Measurements from ENCODE around the gene SURF1.
"Not testable (repeated sequence)": the region's sequence is repeated elsewhere in the genome, so short reads cannot be mapped to it uniquely, and the experiment has no call there.

SURF1 gene

GRCh38 chr9:133331641-133332380 lies 24.5 kb downstream of the SURF1 start:
- Histone ChIP-seq H3K27ac (no peak overlapping the region), H3K36me3 (peaks cover 36 to 50% (median 40%) of the 10 kb centered on the region in 3 donors), H3K27me3 (no peaks in the 10 kb centered on the region), H3K9me3 (no peaks in the 10 kb centered on the region), H3K4me3 (no peak overlapping the region), H3K4me1 (peaks cover 0 to 31% (median 23%) of the 10 kb centered on the region in 4 donors)
- TF ChIP-seq CTCF (IDR thresholded peaks at IDR 0.05), result no peak
- peak in 1 of 2 donors; percentile 43 for DNase-seq
- intact Hi-C loops (cut with DNase I; ENCODE audit: low total_unique reads), result loop anchor here (10.0 kb wide), 2 partner anchors 153 to 307 kb away; no protein-coding TSS in a partner anchor

- TF ChIP-seq CTCF (IDR thresholded peaks at IDR 0.05), result no peak
- Histone ChIP-seq H3K27ac (no peak overlapping the region), H3K27me3 (no peaks in the 10 kb centered on the region), H3K36me3 (peaks cover 36 to 50% (median 40%) of the 10 kb centered on the region in 3 donors), H3K9me3 (no peaks in the 10 kb centered on the region), H3K4me3 (no peak overlapping the region), H3K4me1 (peaks cover 0 to 25% (median 17%) of the 10 kb centered on the region in 4 donors)
- peak in 1 of 2 donors; percentile 58 for DNase-seq
- intact Hi-C loops (cut with DNase I; ENCODE audit: low total_unique reads), result loop anchor here (10.0 kb wide), 2 partner anchors 154 to 306 kb away; no protein-coding TSS in a partner anchor
Observed at GRCh38 chr9:133331221-133331620, 25.1 kb downstream of the SURF1 start.

- not testable (repeated sequence) for H3K27ac ChIP-seq
Observed at GRCh38 chr9:133329306-133330156, 26.8 kb downstream of the SURF1 start.

GRCh38 chr9:133327834-133328484 lies 28.3 kb downstream of the SURF1 start:
- DNase-seq, result peak in 1 of 2 donors; percentile 51
- H3K4me3 ChIP-seq, result no peak overlapping the region
- no peaks in the 10 kb centered on the region for H3K27me3 ChIP-seq
- H3K4me1 ChIP-seq, result no peaks in the 10 kb centered on the region
- no peaks in the 10 kb centered on the region for H3K9me3 ChIP-seq
- no peak for TF ChIP-seq CTCF (IDR thresholded peaks at IDR 0.05)
- no peak overlapping the region for H3K27ac ChIP-seq
- H3K36me3 ChIP-seq, result peaks cover 23 to 32% (median 27%) of the 10 kb centered on the region in 3 donors
- intact Hi-C loops (cut with DNase I; ENCODE audit: low total_unique reads), result loop anchor here (10.0 kb wide), 1 partner anchor 143 kb away; no protein-coding TSS in a partner anchor

More at GRCh38 chr9:133329306-133330156, 26.8 kb downstream of the SURF1 start:
- intact Hi-C loops (cut with DNase I; ENCODE audit: low total_unique reads), result loop anchor here (10.0 kb wide), 3 partner anchors 145 to 305 kb away; no protein-coding TSS in a partner anchor
- DNase-seq, result peak in 1 of 2 donors; percentile 56
- peaks cover 0 to 13% (median 7%) of the 10 kb centered on the region in 4 donors for H3K4me1 ChIP-seq
- not testable (repeated sequence) for H3K9me3 ChIP-seq, H3K27me3 ChIP-seq, H3K4me3 ChIP-seq
- H3K36me3 ChIP-seq, result peaks cover 36 to 48% (median 40%) of the 10 kb centered on the region in 3 donors
- TF ChIP-seq CTCF (IDR thresholded peaks at IDR 0.05), result peak; percentile 41 to 43

- H3K27me3 ChIP-seq, H3K4me1 ChIP-seq, H3K9me3 ChIP-seq, H3K27ac ChIP-seq, H3K4me3 ChIP-seq: not testable (repeated sequence)
- DNase-seq, result peak in 1 of 2 donors; percentile 9
- H3K36me3 ChIP-seq, result peaks cover 14 to 23% (median 17%) of the 10 kb centered on the region in 3 donors
- intact Hi-C loops (cut with DNase I; ENCODE audit: low total_unique reads), result loop anchor here (10.0 kb wide), 1 partner anchor 142 kb away; no protein-coding TSS in a partner anchor
Observed at GRCh38 chr9:133327021-133327420, 29.3 kb downstream of the SURF1 start.

Measured in tibial artery (tissue), 4 donors.